Measurements from ENCODE around the gene PARP15.

DNA sequence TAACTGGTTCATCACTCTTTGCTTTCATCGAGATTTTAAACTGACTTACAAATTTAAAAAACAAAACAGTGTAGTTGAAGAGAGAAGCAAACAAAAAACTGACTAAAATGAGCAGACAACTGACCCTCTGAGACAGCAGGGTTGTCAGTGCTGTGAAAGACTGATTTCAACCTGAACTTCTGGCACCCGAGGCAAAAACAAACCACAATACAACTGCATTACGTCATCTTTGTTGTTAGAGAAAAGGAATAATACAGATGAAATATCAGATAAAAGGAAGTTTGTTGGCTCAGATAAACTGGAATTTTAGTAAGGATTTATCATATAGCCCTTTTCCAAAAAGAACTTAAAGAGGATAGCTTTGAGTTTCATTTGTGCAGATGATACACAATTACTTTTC lies 51.1 kb downstream of the PARP15 start:
- TF ChIP-seq POLR2A (IDR thresholded peaks at IDR 0.05): no peak
- TF ChIP-seq, protein P1, sequence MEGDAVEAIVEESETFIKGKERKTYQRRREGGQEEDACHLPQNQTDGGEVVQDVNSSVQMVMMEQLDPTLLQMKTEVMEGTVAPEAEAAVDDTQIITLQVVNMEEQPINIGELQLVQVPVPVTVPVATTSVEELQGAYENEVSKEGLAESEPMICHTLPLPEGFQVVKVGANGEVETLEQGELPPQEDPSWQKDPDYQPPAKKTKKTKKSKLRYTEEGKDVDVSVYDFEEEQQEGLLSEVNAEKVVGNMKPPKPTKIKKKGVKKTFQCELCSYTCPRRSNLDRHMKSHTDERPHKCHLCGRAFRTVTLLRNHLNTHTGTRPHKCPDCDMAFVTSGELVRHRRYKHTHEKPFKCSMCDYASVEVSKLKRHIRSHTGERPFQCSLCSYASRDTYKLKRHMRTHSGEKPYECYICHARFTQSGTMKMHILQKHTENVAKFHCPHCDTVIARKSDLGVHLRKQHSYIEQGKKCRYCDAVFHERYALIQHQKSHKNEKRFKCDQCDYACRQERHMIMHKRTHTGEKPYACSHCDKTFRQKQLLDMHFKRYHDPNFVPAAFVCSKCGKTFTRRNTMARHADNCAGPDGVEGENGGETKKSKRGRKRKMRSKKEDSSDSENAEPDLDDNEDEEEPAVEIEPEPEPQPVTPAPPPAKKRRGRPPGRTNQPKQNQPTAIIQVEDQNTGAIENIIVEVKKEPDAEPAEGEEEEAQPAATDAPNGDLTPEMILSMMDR (IDR thresholded peaks at IDR 0.05): no peak

All from testis (tissue), 2 donors.